GM21786 (cell line): ENCODE measurements around the gene VASH1.
"Not testable (repeated sequence)": the region's sequence is repeated elsewhere in the genome, so short reads cannot be mapped to it uniquely, and the experiment has no call there.

Experiments
- ATAC-seq: cut with Tn5 transposase; IDR thresholded peaks from one replicate; pipeline ENCODE4 v1.9.1; 2021; ENCODE audit not compliant: unreplicated experiment

Gene VASH1

DNA sequence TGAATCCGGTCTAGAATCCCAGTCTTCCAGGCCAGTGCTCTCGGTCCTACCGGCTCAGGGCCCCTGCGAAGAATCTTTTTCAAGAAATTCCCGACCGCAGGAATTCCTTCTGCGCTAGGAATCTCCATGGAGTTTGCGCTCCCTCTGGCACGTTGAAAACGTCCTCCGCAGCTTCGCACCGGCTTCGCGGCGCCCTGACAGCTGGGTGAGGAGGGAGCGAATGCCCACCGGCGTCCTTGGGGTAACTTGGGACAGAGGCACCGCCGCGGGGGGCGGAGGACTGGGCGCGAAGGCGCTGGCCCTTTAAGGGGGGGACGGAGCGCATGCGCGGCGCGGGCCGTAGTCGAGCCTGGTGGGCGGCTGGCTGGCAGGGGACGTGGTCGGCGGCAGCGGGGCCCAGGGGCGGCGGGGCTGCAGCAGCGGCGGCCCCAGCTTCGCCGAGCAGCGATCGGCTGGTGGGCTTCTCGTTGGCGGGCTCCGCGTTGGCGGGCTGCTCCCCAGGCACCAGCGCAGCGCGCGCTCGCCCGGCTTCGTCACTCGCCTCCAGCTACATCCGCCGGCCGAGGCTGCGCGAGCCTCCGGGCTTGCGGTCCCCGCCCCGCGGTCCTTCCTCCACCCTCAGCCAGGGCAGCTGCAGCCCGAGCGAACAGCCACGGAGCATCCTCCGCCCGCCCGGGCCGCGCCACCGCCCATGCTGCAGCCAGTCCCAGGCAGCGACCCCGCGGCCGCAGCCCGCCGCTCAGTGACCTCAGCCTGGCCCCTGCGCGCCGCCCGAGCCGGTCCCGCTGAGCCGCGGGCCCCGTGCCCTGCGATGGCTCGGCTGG, at the start of gene VASH1:
VASH1 (plus strand) TSS at position 333 of the 824 bp plus-strand sequence. CDS start 1,354 bp downstream, outside the sequence.
- ATAC-seq, result no peak

DNA sequence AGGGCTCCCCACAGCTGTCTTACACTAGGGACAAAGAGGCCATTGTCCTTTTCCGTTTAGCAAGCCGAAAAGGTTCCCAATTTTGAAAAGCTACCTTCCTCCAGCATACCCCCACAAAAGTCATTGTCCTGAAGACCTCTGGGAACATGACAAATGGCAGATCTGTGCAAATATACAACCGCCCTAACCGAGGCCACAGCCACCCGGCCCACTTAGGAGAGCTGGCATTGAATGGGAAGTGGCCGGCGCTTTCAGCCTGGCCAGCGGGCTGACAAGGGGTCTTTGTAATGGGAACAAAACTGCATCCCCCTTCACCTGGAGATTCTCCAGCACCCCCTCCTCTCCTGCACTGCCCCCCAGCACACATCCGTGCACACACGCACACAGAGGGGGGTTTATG, 48.1 kb upstream of the VASH1 start:
- no peak for ATAC-seq

DNA sequence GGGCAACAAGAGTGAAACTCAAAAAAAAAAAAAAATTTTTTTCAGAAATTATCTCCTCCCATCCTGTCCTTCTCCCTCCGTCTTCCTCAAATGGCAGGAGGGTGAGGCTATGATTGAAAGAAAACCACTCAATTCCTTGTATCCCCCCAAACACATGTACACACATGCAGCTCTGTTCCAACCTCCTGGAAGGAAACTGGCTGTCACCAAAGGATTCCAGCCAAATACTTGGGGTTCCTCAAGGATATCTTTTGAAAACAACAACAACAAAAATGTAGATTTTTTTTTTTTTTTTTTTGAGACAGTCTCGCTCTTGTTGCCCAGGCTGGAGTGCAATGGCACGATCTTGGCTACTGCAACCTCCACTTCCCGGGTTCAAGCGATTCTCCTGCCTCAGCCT, 46.8 kb upstream of the VASH1 start:
- ATAC-seq, result no peak

DNA sequence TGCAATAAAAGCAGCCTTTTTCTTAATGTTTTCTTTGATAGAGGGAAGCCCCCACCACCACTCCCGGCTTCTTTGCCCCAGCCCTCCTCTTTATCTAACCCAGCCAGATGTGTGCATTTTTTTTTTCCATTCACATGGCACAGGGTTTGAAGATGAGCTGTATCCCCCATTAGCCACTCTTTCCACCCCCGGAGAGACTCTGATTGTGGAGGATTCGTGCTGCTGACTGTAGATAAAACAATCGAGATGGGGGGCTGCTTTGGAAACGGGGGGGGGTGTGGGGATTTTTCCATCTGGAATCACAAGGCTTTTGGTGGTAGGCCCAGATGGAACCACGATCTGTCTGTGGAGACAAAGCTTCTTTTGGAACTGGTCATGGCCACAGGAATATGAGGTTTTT, 46.2 kb upstream of the VASH1 start:
- ATAC-seq, result no peak

DNA sequence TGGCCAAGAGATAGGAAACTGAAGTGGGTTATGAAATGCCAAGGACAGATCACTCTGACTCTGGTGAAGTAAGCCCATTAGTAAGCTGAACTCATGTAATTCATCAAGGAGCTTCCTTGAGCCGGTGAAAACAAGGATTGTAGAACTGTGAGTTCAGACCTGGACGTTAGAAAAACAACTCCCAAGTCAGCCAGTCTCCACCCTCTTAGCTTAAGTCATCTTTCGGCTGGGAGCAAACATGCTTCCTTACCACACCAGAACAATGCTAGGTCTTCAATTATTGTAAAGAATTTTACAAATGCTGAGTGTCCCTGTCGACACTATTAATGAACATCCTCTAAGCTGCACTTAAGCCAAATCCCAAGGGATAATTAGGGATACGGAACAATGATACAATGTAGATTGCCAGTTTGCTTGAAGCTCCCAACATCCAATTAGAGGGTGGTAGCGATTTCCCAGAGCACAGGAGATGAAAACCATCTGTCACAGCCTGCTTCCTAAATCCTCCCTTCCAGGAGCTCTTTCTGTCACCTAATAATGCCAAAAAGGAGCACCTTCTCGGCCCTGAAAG, 45.7 kb upstream of the VASH1 start:
- no peak for ATAC-seq

DNA sequence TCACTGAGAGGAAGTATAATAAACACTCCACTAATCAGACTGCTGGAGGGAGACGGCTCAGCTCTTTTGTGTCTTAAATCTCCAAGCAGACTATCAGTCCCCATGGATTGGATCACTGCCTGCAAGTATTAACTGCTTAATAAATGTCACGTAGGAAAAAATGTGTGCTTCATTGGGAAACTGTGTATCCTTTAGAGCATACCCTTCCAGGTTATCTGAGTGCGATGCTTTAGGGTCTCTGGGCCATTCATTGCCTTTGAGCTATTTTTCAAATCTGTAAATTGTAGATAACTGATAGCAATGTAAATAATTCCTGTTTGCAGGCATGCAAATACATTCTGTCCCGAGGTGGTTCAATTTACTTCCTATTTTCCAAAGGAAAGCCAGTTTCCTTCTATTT, 45.0 kb upstream of the VASH1 start:
- no peak for ATAC-seq

DNA sequence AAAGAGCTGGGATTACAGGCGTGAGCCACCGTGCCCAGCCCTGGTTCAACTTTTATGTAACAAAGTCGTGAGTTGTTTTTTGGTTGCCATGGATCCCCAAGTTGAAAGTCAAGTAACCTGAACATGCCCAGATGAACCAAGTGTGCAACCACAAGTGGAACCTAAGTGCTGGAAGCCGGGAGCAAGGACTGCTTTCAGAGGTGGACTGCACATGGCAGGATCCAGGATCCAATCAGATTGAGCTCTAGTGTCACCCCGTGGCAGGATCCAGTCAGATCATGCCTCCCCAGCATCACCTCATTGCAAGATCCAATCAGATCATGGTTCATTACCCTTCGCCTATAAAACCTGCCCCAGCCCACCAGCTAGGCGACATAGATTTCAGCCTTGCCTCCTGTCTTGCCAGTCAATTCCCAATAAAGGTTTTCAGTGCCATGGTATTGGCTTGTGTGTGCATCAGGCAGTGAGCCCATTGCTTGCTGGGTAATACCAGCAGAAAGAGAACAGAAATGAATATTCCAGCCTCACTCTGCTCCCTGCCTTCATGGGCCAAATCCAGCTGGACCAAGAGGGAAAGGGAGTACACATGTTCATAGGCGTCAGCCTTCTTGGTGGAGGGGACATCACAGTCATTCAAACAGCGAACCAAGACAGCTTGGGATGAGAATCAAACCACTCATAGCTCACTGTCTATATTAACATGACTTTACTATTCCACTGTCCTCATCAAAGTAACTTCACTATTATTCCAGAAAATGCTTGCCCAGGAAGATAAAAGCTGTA, 43.6 kb upstream of the VASH1 start:
- ATAC-seq, result no peak

DNA sequence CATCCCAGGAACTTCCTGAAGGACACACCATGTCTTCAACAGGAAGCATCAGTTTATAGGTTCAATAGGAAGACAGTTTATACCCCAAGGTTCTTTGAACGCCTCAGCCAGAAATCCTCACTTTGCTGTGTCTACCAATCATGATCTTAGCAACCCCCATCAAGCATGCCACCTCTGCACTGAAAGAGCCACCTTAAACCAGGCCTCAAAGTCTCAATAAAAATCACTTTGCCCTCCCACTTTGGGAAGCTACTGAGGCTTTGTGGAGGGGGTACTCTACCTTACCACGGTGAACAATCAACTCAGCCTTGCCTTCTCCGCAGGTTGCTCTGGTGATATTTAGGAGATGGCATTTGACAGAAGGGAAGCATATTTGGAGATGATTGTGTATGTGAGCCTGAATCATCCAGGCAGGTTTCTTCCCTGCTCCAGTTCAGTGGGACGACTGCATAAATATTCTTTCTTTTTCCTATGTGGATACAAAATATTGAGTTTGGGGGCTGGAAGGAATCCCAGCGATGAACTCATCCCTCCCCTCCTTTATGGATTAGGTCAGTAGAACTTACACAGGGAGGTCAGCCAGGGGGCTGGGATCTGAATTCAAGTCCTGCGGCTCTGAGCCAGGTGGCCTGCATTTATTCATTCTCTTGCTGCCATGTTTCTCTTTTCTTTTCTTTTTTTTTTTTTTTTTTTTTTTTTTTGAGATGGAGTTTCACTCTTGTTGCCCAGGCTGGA, 42.8 kb upstream of the VASH1 start:
- ATAC-seq, result no peak

DNA sequence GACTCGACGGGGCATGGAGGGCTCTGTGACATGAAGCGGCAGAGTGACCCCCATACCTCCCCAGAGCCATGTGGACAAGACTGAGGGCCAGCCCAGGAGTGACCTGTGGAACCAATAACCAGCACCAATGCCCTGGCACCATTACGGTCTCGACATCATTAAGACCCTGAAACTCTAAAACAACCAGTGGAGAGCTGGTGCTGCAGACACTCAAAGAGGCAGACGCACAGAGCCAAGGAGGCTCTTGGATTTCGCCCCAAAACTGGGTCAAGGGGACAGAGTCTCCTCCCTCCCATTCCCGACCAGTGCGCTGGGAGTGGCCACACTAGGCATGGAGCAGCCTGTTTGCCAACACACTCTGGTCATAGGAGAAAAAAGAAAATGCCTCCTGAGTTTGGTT, 41.6 kb upstream of the VASH1 start:
- ATAC-seq, result no peak

DNA sequence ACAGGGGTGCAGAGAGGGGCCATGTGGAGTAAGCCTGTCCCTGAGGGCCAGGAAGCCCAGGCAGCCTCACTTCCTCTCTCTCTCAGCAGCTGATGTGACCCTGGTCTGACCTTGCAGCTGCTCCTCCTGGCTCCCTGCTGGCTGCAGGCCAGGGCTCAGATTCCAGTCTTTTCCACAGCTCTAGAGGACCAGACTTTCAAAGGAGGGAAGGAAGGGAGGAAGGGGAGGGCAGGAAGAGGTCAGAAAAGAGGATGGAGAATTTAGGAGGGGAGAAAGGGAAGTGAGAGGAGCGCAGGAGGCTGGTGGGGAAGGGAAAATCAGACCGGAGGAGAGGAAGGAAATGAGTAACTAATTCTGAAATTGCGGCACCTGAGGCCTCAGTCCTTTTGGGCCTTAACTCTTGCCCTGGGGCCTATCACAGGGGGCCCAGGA, 40.9 kb upstream of the VASH1 start:
- ATAC-seq, result peak; percentile 65

DNA sequence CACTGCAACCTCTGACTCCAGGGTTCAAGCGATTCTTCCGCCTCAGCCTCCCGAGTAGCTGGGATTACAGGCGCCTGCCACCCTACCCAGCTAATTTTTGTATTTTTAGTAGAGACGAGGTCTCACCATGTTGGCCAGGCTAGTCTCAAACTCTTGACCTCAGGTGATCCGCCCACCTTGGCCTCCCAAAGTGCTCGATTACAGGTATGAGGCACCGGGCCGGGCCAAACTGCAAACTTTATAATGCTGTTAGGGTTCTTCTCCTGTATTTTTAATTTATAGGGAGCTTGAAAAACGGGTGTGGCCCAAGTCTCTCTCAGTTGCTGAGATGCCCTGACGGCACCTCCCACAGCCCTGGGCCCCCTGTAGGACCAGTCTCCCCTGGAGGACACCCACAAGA, 39.8 kb upstream of the VASH1 start:
- not testable (repeated sequence) for ATAC-seq

DNA sequence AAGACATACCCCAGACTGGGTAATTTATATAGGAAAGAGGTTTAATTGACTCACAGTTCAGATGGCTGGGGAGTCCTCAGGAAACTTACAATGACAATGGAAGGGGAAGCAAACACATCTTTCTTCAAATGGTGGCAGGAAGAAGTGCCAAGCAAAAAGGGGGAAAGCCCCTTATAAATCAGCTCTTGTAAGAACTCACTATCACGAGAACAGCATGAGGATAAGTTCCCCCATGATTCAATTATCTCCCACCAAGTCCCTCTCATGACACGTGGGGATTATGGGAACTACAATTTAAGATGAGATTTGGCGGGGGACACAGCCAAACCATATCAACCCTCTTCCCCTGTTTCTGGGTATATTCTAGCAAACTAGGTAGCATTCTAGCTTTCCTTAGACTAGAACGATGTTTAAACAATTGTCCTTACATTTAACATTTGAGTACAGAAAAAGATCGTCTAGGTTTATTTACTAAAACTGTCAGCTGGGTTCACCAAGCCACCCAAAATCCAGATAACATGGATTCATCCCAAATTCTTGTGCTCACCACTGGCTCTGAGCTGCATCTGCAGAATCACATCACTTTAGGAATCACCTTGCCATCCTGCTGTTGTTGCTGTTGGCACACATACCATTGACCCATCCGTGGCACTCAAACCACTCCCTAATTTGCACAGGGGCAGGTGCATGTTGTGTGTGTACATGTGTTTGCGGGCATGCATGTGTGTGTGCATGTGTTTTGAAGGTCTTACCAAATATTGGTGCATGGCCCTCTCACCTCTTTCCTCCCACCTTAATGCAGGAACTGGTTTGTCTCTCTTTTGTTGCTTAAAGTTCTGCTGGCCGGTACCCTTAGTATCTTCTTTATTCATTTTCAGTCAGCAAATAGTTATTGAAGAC, 36.4 kb upstream of the VASH1 start:
- no peak for ATAC-seq

DNA sequence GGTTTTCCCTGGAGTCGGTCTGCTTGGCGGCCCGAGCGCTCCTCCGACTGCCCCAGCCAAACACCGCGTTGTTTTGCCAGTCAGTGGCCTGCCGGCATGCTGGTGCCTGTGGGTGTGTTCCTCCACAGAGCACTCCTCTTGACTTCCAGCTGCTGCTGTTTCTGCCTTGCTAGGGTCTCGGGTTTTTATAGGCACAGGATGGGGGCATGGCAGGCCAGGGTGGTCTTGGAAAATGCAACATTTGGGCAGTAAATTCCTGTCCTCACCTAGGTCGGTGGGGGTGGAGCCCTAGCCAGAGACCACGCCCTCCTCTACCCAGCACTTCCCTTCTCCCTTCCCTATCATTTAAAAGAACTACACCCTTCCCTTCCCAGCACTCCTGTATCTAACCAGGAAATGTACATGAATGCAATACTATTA, 34.7 kb upstream of the VASH1 start:
- ATAC-seq, result no peak

DNA sequence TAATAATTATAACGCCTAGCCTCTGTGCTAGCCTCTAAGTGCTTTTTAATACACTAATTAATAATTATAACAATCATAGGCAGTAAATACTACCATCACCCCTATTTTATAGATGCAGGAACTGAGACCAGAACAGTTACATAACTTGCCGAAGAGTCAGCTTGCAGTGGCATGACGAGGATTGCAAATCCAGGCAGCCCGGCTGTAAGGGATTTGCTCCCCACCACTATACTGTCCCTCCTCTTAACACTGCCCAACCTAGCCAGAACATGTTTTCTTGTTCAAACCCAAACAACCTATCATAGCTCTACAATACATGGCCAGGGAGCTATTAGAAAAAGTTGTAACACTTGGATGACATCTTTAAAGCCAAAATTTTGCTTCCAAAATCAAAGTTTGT, 33.9 kb upstream of the VASH1 start:
- ATAC-seq, result no peak

DNA sequence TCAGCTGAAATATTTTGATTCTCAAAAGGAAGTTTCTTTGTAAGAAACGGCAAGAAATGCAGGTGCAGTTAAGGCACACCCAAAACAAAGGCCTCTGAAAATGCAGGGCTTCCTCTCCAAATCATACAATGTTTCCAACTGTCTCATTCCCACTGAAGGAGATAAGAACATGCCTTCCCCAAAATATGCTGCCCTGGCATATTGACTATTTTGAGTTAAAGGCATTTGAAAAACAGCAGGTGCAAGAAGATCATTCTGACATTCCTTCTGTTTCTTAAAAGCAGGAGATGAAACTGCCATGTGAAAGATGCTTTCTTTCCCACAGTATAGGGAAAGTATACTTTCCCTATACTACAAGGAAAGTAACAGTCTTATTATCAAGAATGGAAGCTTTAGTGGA, 33.4 kb upstream of the VASH1 start:
- no peak for ATAC-seq

DNA sequence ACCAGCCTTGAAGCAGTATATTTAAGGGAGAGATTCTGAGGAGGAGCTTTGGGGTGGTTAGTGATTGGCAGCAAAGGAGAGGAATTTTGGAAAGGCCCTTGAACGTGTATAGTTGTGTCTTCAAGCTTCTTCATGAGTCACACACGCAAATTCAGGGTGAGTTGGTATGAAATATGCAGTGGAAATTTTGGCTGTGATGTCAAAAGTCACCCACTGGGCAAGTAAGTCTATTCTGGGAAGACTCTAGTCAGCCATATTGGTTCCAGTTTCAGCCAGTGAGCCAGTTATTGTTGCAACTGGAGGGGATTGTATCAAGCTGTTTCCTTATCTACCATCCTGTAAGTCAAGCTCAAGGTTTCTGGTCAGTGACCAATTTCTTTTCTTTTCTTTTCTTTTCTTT, 32.0 kb upstream of the VASH1 start:
- ATAC-seq, result no peak

DNA sequence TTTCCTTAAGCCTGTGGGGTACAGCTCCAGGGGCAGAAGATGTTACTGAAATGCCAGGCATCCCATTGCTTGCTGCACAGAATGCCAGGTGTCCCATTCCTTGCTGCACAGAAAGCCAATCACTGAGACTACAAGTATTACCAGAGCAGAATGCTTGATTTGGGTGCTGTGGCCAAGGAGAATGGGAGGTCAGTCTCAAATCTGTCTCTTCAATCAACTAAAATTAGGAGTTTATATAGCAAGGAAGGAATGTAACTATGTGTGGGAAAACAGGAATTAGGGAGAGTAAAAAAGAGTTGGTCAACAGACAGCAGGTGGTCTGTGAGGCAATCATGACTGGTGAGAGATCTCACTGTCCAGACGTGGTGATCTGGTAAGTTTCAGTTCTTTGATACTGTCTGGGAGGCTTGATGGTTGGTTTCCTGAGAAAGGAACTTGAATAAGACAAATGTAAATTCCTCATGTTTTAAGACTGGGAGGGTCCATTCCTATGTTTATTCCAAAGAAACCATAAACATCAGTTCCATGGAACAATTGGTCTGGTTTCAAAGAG, 31.2 kb upstream of the VASH1 start:
- no peak for ATAC-seq

DNA sequence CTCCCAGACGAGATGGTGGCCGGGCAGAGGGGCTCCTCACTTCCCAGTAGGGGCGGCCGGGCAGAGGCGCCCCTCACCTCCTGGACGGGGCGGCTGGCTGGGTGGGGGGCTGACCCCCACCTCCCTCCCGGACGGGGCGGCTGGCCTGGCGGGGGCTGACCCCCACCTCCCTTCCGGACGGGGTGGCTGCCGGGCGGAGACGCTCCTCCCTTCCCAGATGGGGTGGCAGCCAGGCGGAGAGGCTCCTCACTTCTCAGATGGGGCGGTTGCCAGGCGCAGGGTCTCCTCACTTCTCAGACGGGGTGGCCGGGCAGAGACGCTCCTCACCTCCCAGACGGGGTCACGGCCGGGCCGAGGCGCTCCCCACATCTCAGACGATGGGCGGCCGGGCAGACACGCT, 26.8 kb upstream of the VASH1 start:
- not testable (repeated sequence) for ATAC-seq

DNA sequence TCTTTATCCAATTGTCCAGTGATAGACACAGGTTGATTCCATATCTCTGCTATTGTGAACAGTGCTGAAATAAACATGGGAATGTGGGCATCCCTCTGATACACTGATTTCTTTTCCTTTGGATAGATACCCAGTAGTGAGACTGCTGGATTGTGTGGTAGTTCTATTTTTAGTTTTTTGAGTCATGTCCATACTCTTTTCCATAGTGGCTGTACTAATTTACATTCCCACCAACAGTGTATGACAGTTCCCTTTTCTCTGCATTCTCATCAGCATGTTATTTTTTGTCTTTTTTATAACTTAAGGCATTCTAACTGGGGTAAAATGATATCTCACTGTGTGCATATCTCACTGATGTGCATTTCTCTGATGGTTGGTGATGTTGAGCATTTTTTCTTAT, 24.8 kb upstream of the VASH1 start:
- no peak for ATAC-seq

DNA sequence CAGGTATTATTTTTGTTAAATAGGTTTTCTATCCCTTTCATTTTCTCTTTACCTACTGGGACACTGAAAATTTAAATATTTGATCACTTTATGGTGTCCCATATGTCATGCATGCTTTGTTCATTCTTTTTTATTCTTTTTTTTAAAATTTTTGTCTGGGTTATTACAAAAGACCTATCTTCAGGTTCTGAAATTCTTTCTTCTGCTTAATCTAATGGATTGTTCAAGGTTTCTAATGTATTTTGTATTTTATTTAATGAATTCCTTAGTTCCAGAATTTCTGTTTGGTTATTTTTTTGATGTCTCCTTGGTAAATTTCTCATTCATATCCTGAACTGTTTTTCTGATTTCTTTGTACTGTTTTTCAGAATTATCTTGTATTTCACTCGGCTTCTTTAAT, 20.2 kb upstream of the VASH1 start:
- no peak for ATAC-seq
